Esophagus mucosa (tissue), 1 donor: Measurements from ENCODE around the gene ARL8B. TPM values are rescaled to one million over a fixed set of nuclear protein-coding genes. Genes with fewer than 3 reads are reported as not detected.
"Not testable (repeated sequence)": the region's sequence is repeated elsewhere in the genome, so short reads cannot be mapped to it uniquely, and the experiment has no call there.

Source experiments
- ATAC-seq: fragments of 200-7000 bp; cut with Tn5 transposase; one replicate; pipeline ENCODE4 v1.9.1; 2020
- total RNA-seq: library from RNA; stranded (reverse); gene quantifications from one replicate; pipeline ENCODE4 v1.2.4, GENCODE V29; 2023
- donor health status: DM: yes; HTN: yes; CAD: no.

ARL8B gene
- total RNA-seq, result 77.3 TPM

- peak; percentile 92 for ATAC-seq
Observed at GRCh38 chr3:5122030-5122740, at the start of gene ARL8B. Gene ARL8B, plus strand, starts transcription at chr3:5122292. Its CDS starts 174 bp downstream, at chr3:5122466.

- no peak for ATAC-seq
Observed at GRCh38 chr3:5073374-5074085, 48.6 kb upstream of the ARL8B start.

- ATAC-seq, result peak; percentile 99
Observed at GRCh38 chr3:5078151-5078550, 43.9 kb upstream of the ARL8B start.

- no peak for ATAC-seq
Observed at GRCh38 chr3:5079761-5080160, 42.3 kb upstream of the ARL8B start.

GRCh38 chr3:5080779-5081550 is 41.1 kb upstream of the ARL8B start:
- no peak for ATAC-seq

GRCh38 chr3:5081973-5082788 is 39.9 kb upstream of the ARL8B start:
- ATAC-seq, result not testable (repeated sequence)

GRCh38 chr3:5082789-5083115 is 39.3 kb upstream of the ARL8B start:
- no peak for ATAC-seq

GRCh38 chr3:5084224-5084623 is 37.9 kb upstream of the ARL8B start:
- no peak for ATAC-seq

GRCh38 chr3:5086708-5087107 is 35.4 kb upstream of the ARL8B start:
- no peak for ATAC-seq

- ATAC-seq, result no peak
Observed at GRCh38 chr3:5087209-5087608, 34.9 kb upstream of the ARL8B start.

GRCh38 chr3:5090197-5090596 is 31.9 kb upstream of the ARL8B start:
- ATAC-seq, result no peak

GRCh38 chr3:5092018-5092417 is 30.1 kb upstream of the ARL8B start:
- ATAC-seq, result peak; percentile 76

GRCh38 chr3:5093731-5094130 is 28.4 kb upstream of the ARL8B start:
- ATAC-seq, result no peak

- no peak for ATAC-seq
Observed at GRCh38 chr3:5095886-5096285, 26.2 kb upstream of the ARL8B start.

- no peak for ATAC-seq
Observed at GRCh38 chr3:5096336-5097008, 25.6 kb upstream of the ARL8B start.

GRCh38 chr3:5098346-5098745 is 23.7 kb upstream of the ARL8B start:
- no peak for ATAC-seq

- ATAC-seq, result no peak
Observed at GRCh38 chr3:5102532-5102931, 19.6 kb upstream of the ARL8B start.

GRCh38 chr3:5103743-5104142 is 18.3 kb upstream of the ARL8B start:
- no peak for ATAC-seq

GRCh38 chr3:5105050-5105449 is 17.0 kb upstream of the ARL8B start:
- no peak for ATAC-seq

GRCh38 chr3:5106371-5106770 is 15.7 kb upstream of the ARL8B start:
- not testable (repeated sequence) for ATAC-seq

GRCh38 chr3:5106933-5107334 is 15.2 kb upstream of the ARL8B start:
- ATAC-seq, result not testable (repeated sequence)

GRCh38 chr3:5110337-5110736 is 11.8 kb upstream of the ARL8B start:
- no peak for ATAC-seq
